ENCODE results near the gene NR4A3. TPM values are rescaled to one million over a fixed set of nuclear protein-coding genes. Genes with fewer than 3 reads are reported as not detected.

The NR4A3 gene
- polyA plus RNA-seq, 3 donors: 0.52 to 89.7 (median 40.9) TPM

DNA sequence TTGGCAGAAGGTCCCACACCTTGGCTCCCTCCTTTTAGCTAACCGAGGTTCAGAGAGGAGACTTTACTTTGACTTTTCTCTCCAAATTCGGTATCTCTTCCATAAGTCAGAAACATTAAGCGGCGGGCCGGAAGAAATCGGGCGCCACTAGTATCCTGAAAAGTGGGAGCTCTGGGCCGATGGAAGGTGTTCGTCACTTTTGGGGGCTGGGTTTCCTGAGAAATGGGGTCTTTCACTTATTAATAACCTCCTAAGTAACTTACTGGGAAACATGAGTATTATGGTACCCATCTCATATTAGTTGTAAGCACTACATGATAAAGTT lies 85.5 kb downstream of the NR4A3 start:
- 2 to 4% (median 2%) methylated on average over 9 of the region's 9 CpGs for WGBS, 3 donors
- no peak overlapping the region for H3K27ac ChIP-seq (ENCODE audit: low read depth, low read length)

DNA sequence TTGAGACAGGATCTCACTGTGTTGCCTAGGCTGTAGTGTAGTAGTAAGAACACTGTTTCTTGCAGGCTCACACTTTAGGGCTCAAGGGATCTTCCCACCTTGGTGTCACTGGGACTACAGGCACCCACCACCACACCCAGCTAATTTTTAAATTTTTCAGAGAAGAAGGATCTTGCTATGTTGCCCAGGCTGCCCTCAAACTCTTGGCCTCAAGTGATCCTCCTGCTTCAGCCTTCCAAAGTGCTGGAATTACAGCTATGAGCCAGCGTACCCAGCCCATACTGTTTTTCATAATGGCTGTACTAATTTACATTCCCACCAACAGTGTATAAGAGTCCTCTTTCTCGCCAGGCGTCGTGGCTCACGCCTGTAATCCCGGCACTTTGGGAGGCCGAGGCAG lies 89.9 kb downstream of the NR4A3 start:
- no peak overlapping the region for H3K27ac ChIP-seq (ENCODE audit: low read depth, low read length)

More for the DNA sequence above, 89.9 kb downstream of the NR4A3 start:
- WGBS, 3 donors: 96 to 98% (median 97%) methylated on average over 7 of the region's 7 CpGs

Other genes starting within 250 kb of the NR4A3 start
- gene STX17, start 84.8 kb downstream of the NR4A3 start, polyA plus RNA-seq: 10 to 100 TPM in 1 of 3 donors, 1 to 10 TPM in 2; 6.9 to 14.2 (median 8.0) TPM

Measured in adipose tissue (tissue), 3 donors.